Spleen (tissue), 11 donors: ENCODE data around the gene PRKAA2. TPM values are rescaled to one million over a fixed set of nuclear protein-coding genes. Genes with fewer than 3 reads are reported as not detected.

Experiments used
- DNase-seq: peaks from one replicate; pipeline ENCODE4 v3.0.0-alpha.2; 2020
- H3K27ac ChIP-seq, 8 donors: fragments of 200-600 bp; sonication (generic) in 7 of 8; 1 replicate in 4 of 8; 2 replicates in 4 of 8; pipeline versions ENCODE4 v1.5.0 to v1.8.0; 2016 to 2021; ENCODE audit warnings: inconsistent platforms in 4 of 8, mild to moderate bottlenecking in 4 of 8, moderate library complexity in 1 of 8
- H3K27me3 ChIP-seq, 7 donors: fragments of 200-600 bp; sonication (generic) in 6 of 7; replicated peaks in 1 of 7; 1 replicate in 4 of 7; 2 replicates in 3 of 7; pipeline versions ENCODE4 v1.5.0 to v1.8.0; 2016 to 2021; ENCODE audit warnings: inconsistent platforms in 3 of 7, mild to moderate bottlenecking in 1 of 7
- H3K36me3 ChIP-seq, 6 donors: fragments of 200-600 bp; sonication (generic) in 5 of 6; 1 replicate in 4 of 6; 2 replicates in 2 of 6; pipeline versions ENCODE4 v1.5.0 to v1.8.0; 2016 to 2021; ENCODE audit warnings: inconsistent platforms in 2 of 6
- H3K4me1 ChIP-seq, 6 donors: fragments of 200-600 bp; sonication (generic) in 5 of 6; 1 replicate in 3 of 6; 2 replicates in 3 of 6; pipeline versions ENCODE4 v1.5.0 to v1.8.0; 2016 to 2021; ENCODE audit warnings: inconsistent platforms in 3 of 6
- H3K4me3 ChIP-seq, 8 donors: fragments of 200-600 bp; sonication (generic) in 7 of 8; 1 replicate in 4 of 8; 2 replicates in 4 of 8; pipeline versions ENCODE4 v1.5.0 to v1.8.0; 2016 to 2021; ENCODE audit warnings: inconsistent platforms in 4 of 8, mild to moderate bottlenecking in 4 of 8, moderate library complexity in 2 of 8
- H3K9me3 ChIP-seq, 8 donors: fragments of 200-600 bp; sonication (generic) in 7 of 8; 1 replicate in 4 of 8; 2 replicates in 4 of 8; pipeline versions ENCODE4 v1.5.0 to v1.8.0; 2016 to 2021; ENCODE audit warnings: inconsistent platforms in 4 of 8
- POLR2A ChIP-seq, 3 donors: fragments of 450-650 bp; IDR thresholded peaks; one replicate each; pipeline ENCODE4 v1.5.1; 2017; ENCODE audit warnings: antibody characterized with exemption in 3 of 3, mild to moderate bottlenecking in 1 of 3
- POLR2AphosphoS5 ChIP-seq, 3 donors: sonication (generic); formaldehyde crosslinking; IDR thresholded peaks; one replicate each; pipeline ENCODE4 v1.5.1; 2017; ENCODE audit warnings: antibody characterized with exemption in 3 of 3
- WGBS, 5 donors: extraction: QIAGEN DNeasy Blood & Tissue Kit in 3 of 5; methylation state at CpG; one replicate each; pipeline versions ENCODE4 v1.1.5 to v1.1.7; 2013 to 2018; 5-methylcytosine and 5-hydroxymethylcytosine counted together
- intact Hi-C: fragments of 100-400 bp; cut with DNase I; formaldehyde crosslinking; loops from one replicate; pipeline ENCODE4 v1.15.0; 2023; ENCODE audit warnings: low total_unique reads
- polyA plus RNA-seq, 3 donors: library from polyadenylated mRNA; stranded (reverse); fragments of 200-250 nt; gene quantifications; one replicate each; pipeline ENCODE4 v1.2.1, GENCODE V29; 2013
- total RNA-seq, 7 donors: library from RNA; depleted of rRNA in 3 of 7; stranded (reverse); fragments of >200 nt in 3 of 7; fragmentation: NEBNext Ultra II Directional in 4 of 7; extraction: Animal tissue kit (Norgen Biotek cat#: 25700) in 4 of 7; gene quantifications; one replicate each; pipeline versions ENCODE4 v1.1.0 to v1.2.1, GENCODE V29; 2016 to 2021
- TF ChIP-seq, protein P1 (sequence below), 11 experiments: fragments of 200-600 bp in 7 of 11; fragments of 450-650 bp in 4 of 11; sonication (generic) in 4 of 11; IDR thresholded peaks in 8 of 11; conservative IDR thresholded peaks in 3 of 11; 1 replicate in 7 of 11; 2 replicates in 4 of 11; pipeline versions ENCODE4 v1.4.0 to v1.8.0; 2016 to 2021; ENCODE audit warnings: antibody characterized with exemption in 11 of 11, inconsistent platforms in 4 of 11, mild to moderate bottlenecking in 1 of 11
- donor health status: healthy with polysubstance abuse.
- donor health status: DM: no; HTN: no; CAD: no; lungs with moderate emphysema.
- donor health status: DM: no; HTN: no; CAD: no.
- donor health status: Bipolar disorder and iron deficiency.
- donor health status: healthy.
- donor health status: DM: no; HTN: no; CAD: no.
- donor health status: DM: yes; HTN: yes; CAD: no.

PRKAA2 gene
- total and polyA plus RNA-seq, 10 donors, result 0.24 to 6.0 (median 3.1) TPM

GRCh38 chr1:56646611-56647010 lies 1.5 kb downstream of the PRKAA2 start:
- no peak overlapping the region for H3K27ac ChIP-seq
- no peaks in the 10 kb centered on the region for H3K36me3 ChIP-seq
- DNase-seq, result no peak
- intact Hi-C loops, result no loop called here
- TF ChIP-seq POLR2A (IDR thresholded peaks at IDR 0.05), result no peak
- TF ChIP-seq, protein P1, sequence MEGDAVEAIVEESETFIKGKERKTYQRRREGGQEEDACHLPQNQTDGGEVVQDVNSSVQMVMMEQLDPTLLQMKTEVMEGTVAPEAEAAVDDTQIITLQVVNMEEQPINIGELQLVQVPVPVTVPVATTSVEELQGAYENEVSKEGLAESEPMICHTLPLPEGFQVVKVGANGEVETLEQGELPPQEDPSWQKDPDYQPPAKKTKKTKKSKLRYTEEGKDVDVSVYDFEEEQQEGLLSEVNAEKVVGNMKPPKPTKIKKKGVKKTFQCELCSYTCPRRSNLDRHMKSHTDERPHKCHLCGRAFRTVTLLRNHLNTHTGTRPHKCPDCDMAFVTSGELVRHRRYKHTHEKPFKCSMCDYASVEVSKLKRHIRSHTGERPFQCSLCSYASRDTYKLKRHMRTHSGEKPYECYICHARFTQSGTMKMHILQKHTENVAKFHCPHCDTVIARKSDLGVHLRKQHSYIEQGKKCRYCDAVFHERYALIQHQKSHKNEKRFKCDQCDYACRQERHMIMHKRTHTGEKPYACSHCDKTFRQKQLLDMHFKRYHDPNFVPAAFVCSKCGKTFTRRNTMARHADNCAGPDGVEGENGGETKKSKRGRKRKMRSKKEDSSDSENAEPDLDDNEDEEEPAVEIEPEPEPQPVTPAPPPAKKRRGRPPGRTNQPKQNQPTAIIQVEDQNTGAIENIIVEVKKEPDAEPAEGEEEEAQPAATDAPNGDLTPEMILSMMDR (IDR thresholded peaks at IDR 0.05 in 8 of 11, conservative IDR thresholded peaks at IDR 0.05 in 3 of 11), result no peak
- no peak for TF ChIP-seq POLR2AphosphoS5 (IDR thresholded peaks at IDR 0.05)
- H3K4me1 ChIP-seq, result peaks cover 0 to 21% (median 7%) of the 10 kb centered on the region in 6 donors
- WGBS, 5 donors, result 59 to 75% (median 65%) methylated on average over 3 of the region's 3 CpGs
- no peaks in the 10 kb centered on the region for H3K9me3 ChIP-seq
- H3K4me3 ChIP-seq, result no peak overlapping the region
- H3K27me3 ChIP-seq, result peaks cover 0 to 64% (median 24%) of the 10 kb centered on the region in 7 donors

- TF ChIP-seq POLR2AphosphoS5 (IDR thresholded peaks at IDR 0.05) (no peak), POLR2A (IDR thresholded peaks at IDR 0.05) (no peak)
- TF ChIP-seq, protein P1 (IDR thresholded peaks at IDR 0.05 in 8 of 11, conservative IDR thresholded peaks at IDR 0.05 in 3 of 11), result no peak
- H3K4me1 ChIP-seq, result peaks cover 0 to 21% (median 7%) of the 10 kb centered on the region in 6 donors
- no peak overlapping the region for H3K4me3 ChIP-seq
- 88 to 98% (median 92%) methylated on average over 1 of the region's 1 CpG for WGBS, 5 donors
- DNase-seq, result no peak
- peaks cover 0 to 64% (median 24%) of the 10 kb centered on the region in 7 donors for H3K27me3 ChIP-seq
- no peaks in the 10 kb centered on the region for H3K9me3 ChIP-seq
- no peak overlapping the region for H3K27ac ChIP-seq
- H3K36me3 ChIP-seq, result no peaks in the 10 kb centered on the region
- intact Hi-C loops, result no loop called here
These were observed 2.0 kb downstream of the PRKAA2 start for GRCh38 chr1:56647106-56647505.

GRCh38 chr1:56648546-56648945 lies 3.4 kb downstream of the PRKAA2 start:
- Histone ChIP-seq H3K4me3 (no peak overlapping the region), H3K27me3 (peaks cover 0 to 53% (median 24%) of the 10 kb centered on the region in 7 donors), H3K9me3 (no peaks in the 10 kb centered on the region), H3K27ac (no peak overlapping the region), H3K4me1 (peaks cover 0 to 21% (median 7%) of the 10 kb centered on the region in 6 donors), H3K36me3 (no peaks in the 10 kb centered on the region)
- intact Hi-C loops, result no loop called here
- 65 to 83% (median 81%) methylated on average over 4 of the region's 4 CpGs for WGBS, 5 donors
- DNase-seq, result no peak
- TF ChIP-seq, protein P1 (IDR thresholded peaks at IDR 0.05 in 8 of 11, conservative IDR thresholded peaks at IDR 0.05 in 3 of 11), result no peak
- TF ChIP-seq POLR2AphosphoS5 (IDR thresholded peaks at IDR 0.05), result no peak
- TF ChIP-seq POLR2A (IDR thresholded peaks at IDR 0.05), result no peak

DNA sequence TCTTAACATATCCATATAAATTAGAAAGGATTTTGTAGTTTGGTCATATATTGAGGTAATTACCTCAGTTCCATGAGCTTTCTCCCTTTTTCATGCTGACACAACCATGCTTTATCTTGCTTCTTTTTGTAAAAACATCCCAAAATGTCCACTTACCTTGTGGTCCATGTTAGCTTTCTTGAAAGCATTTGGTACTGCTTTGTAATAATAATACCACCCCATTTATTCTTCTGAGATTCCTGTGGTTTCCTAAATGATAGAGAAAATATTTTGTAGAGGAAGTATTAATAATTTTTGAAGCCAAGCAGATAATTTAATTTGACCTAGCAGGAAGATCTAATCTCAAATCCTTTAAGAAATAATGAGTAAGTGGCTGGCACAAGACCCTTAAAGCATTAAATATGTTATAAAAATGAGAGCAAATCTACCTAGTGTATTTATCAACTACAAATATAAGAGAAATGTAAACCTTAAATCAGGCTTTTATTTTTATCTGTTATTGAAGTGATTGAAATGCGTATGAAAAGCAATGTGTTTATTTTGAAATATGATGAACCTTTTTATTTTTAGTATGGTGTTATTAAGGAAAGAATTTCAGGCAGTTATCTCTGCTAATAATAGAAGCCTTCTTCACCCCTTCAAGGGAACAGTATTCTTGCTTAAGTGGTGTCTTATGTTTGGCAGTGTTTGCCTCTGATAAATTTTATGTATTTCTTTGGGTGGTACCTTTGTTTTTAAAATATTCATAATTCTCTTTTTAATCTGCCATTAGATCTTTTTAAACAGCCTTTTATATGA lies 9.2 kb downstream of the PRKAA2 start:
- intact Hi-C loops, result no loop called here
- no peak for DNase-seq
- Histone ChIP-seq H3K4me1 (no peaks in the 10 kb centered on the region), H3K4me3 (no peak overlapping the region), H3K27me3 (peaks cover 0 to 11% (median 0%) of the 10 kb centered on the region in 7 donors), H3K27ac (no peak overlapping the region), H3K9me3 (peaks cover 0 to 25% (median 21%) of the 10 kb centered on the region in 8 donors), H3K36me3 (no peaks in the 10 kb centered on the region)
- TF ChIP-seq POLR2A (IDR thresholded peaks at IDR 0.05) (no peak), POLR2AphosphoS5 (IDR thresholded peaks at IDR 0.05) (no peak)
- TF ChIP-seq, protein P1 (IDR thresholded peaks at IDR 0.05 in 8 of 11, conservative IDR thresholded peaks at IDR 0.05 in 3 of 11), result no peak
- WGBS, 5 donors, result 75 to 88% (median 79%) methylated on average over 1 of the region's 1 CpG
